ENCODE data around the gene LGI4. TPM values are rescaled to one million over a fixed set of nuclear protein-coding genes. Genes with fewer than 3 reads are reported as not detected.

LGI4 gene
- total RNA-seq (2021) = not detected in 2 replicates
- Bru-seq, nascent RNA = not detected
- percentile 3 among the genes with signal in this experiment for BruChase-seq, experiment 1, labeled RNA remaining after a 2-hour chase
- not detected for BruChase-seq, experiment 2, labeled RNA remaining after a 6-hour chase
- long read RNA-seq = 0 reads

GRCh38 chr19:35134601-35135242, at the start of gene LGI4:
TSS of gene LGI4 (minus strand) at chr19:35135059. CDS start at chr19:35134680, 379 bp downstream.
- no peak for TF ChIP-seq EZH2 (IDR thresholded peaks at IDR 0.05; ENCODE audit: borderline replicate concordance, low read depth, low read length, poor library complexity, severe bottlenecking)
- TF ChIP-seq, protein P1, sequence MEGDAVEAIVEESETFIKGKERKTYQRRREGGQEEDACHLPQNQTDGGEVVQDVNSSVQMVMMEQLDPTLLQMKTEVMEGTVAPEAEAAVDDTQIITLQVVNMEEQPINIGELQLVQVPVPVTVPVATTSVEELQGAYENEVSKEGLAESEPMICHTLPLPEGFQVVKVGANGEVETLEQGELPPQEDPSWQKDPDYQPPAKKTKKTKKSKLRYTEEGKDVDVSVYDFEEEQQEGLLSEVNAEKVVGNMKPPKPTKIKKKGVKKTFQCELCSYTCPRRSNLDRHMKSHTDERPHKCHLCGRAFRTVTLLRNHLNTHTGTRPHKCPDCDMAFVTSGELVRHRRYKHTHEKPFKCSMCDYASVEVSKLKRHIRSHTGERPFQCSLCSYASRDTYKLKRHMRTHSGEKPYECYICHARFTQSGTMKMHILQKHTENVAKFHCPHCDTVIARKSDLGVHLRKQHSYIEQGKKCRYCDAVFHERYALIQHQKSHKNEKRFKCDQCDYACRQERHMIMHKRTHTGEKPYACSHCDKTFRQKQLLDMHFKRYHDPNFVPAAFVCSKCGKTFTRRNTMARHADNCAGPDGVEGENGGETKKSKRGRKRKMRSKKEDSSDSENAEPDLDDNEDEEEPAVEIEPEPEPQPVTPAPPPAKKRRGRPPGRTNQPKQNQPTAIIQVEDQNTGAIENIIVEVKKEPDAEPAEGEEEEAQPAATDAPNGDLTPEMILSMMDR (conservative IDR thresholded peaks at IDR 0.05; ENCODE audit: low read depth, low read length) = no peak
- H3K36me3 ChIP-seq (ENCODE audit: insufficient read depth, low read length, poor library complexity, severe bottlenecking) = no peaks in the 10 kb centered on the region
- DNase-seq (ENCODE audit: low spot score) = no peak
- POLR2A ChIA-PET (ENCODE audit: low non-redundant PET) = no interaction called here
- no peaks in the 10 kb centered on the region for H3K4me1 ChIP-seq (ENCODE audit: insufficient read depth, low read length, poor library complexity, severe bottlenecking)
- intact Hi-C loops (cut with micrococcal nuclease; ENCODE audit: unreplicated experiment) = loop anchor here (2.0 kb wide), 1 partner anchor 68 kb away; no protein-coding TSS in a partner anchor
- no TSS peak for BruUV-seq (replicated peaks)
- CTCF ChIA-PET = interaction anchor here (0.5 to 1.2 kb wide), 2 partner anchors 17 to 20 kb away, joined by 5 to 7 read pairs; no protein-coding TSS in a partner anchor
- H3K27ac ChIP-seq (ENCODE audit: low read depth, low read length, poor library complexity, severe bottlenecking) = no peak within 1 kb of the TSS
- H3K4me3 ChIP-seq (ENCODE audit: low read depth, low read length, poor library complexity, severe bottlenecking) = no peak within 1 kb of the TSS
- H3K27me3 ChIP-seq (replicated peaks; ENCODE audit: insufficient read depth, low read depth, low read length, poor library complexity) = no peaks in the 10 kb centered on the region
- no peaks in the 10 kb centered on the region for H3K9me3 ChIP-seq (ENCODE audit: low read depth, low read length, poor library complexity, severe bottlenecking)

DNA sequence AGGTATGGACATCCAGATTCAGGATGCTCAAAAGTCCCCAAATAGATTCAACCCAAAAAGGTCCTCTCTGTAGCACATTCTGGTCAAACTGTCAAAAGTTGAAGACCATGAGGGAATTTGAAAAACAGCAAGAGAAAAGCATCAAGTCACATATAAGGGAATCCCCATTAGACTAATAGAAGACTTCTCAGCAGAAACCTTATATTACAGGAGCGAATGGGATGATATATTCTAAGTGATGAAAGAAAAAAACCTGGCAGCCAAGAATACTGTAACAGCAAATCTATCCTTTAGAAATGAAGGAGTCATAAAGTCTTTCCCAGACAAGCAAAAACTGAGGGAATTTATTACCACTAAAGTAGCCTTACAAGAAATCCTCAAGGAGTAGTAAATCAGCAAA, 49.4 kb upstream of the LGI4 start:
- ChIA-PET CTCF (no interaction called here), POLR2A (ENCODE audit: low non-redundant PET) (no interaction called here)
- no TSS peak for BruUV-seq (replicated peaks)
- no peak for DNase-seq (ENCODE audit: low spot score)
- no peak overlapping the region for H3K4me3 ChIP-seq (ENCODE audit: low read depth, low read length, poor library complexity, severe bottlenecking)
- no peaks in the 10 kb centered on the region for H3K36me3 ChIP-seq (ENCODE audit: insufficient read depth, low read length, poor library complexity, severe bottlenecking)
- no peaks in the 10 kb centered on the region for H3K9me3 ChIP-seq (ENCODE audit: low read depth, low read length, poor library complexity, severe bottlenecking)
- no peaks in the 10 kb centered on the region for H3K4me1 ChIP-seq (ENCODE audit: insufficient read depth, low read length, poor library complexity, severe bottlenecking)
- no peak overlapping the region for H3K27ac ChIP-seq (ENCODE audit: low read depth, low read length, poor library complexity, severe bottlenecking)
- H3K27me3 ChIP-seq (replicated peaks; ENCODE audit: insufficient read depth, low read depth, low read length, poor library complexity) = no peaks in the 10 kb centered on the region
- TF ChIP-seq EZH2 (IDR thresholded peaks at IDR 0.05; ENCODE audit: borderline replicate concordance, low read depth, low read length, poor library complexity, severe bottlenecking) = no peak
- TF ChIP-seq, protein P1 (conservative IDR thresholded peaks at IDR 0.05; ENCODE audit: low read depth, low read length) = no peak
- intact Hi-C loops (cut with micrococcal nuclease; ENCODE audit: unreplicated experiment) = no loop called here

- DNase-seq (ENCODE audit: low spot score) = no peak
- BruUV-seq (replicated peaks) = no TSS peak
- H3K4me1 ChIP-seq (ENCODE audit: insufficient read depth, low read length, poor library complexity, severe bottlenecking) = no peaks in the 10 kb centered on the region
- intact Hi-C loops (cut with micrococcal nuclease; ENCODE audit: unreplicated experiment) = no loop called here
- CTCF ChIA-PET = no interaction called here
- TF ChIP-seq, protein P1 (conservative IDR thresholded peaks at IDR 0.05; ENCODE audit: low read depth, low read length) = no peak
- no peak for TF ChIP-seq EZH2 (IDR thresholded peaks at IDR 0.05; ENCODE audit: borderline replicate concordance, low read depth, low read length, poor library complexity, severe bottlenecking)
- no peak overlapping the region for H3K4me3 ChIP-seq (ENCODE audit: low read depth, low read length, poor library complexity, severe bottlenecking)
- POLR2A ChIA-PET (ENCODE audit: low non-redundant PET) = no interaction called here
- H3K36me3 ChIP-seq (ENCODE audit: insufficient read depth, low read length, poor library complexity, severe bottlenecking) = no peaks in the 10 kb centered on the region
- no peaks in the 10 kb centered on the region for H3K9me3 ChIP-seq (ENCODE audit: low read depth, low read length, poor library complexity, severe bottlenecking)
- H3K27ac ChIP-seq (ENCODE audit: low read depth, low read length, poor library complexity, severe bottlenecking) = no peak overlapping the region
- no peaks in the 10 kb centered on the region for H3K27me3 ChIP-seq (replicated peaks; ENCODE audit: insufficient read depth, low read depth, low read length, poor library complexity)
Observed at GRCh38 chr19:35181387-35181786, 46.5 kb upstream of the LGI4 start.

Data from A673 (cell line).